Skeletal muscle tissue (tissue), 4 donors: ENCODE measurements around the gene FRY. TPM values are rescaled to one million over a fixed set of nuclear protein-coding genes. Genes with fewer than 3 reads are reported as not detected.

Experiments used
- H3K27ac ChIP-seq: one replicate; pipeline ENCODE4 v1.7.0; 2013; ENCODE audit warnings: mild to moderate bottlenecking, low read depth, low read length, inconsistent platforms
- H3K27me3 ChIP-seq, 3 donors: one replicate each; pipeline ENCODE4 v1.7.0; 2013; ENCODE audit warnings: low read length in 3 of 3; ENCODE audit not compliant: control insufficient read depth in 3 of 3, insufficient read depth in 3 of 3
- H3K36me3 ChIP-seq, 3 donors: one replicate each; pipeline ENCODE4 v1.7.0; 2013; ENCODE audit warnings: low read length in 3 of 3; ENCODE audit not compliant: control insufficient read depth in 3 of 3, insufficient read depth in 3 of 3
- H3K4me1 ChIP-seq, 3 donors: one replicate each; pipeline ENCODE4 v1.7.0; 2013; ENCODE audit warnings: low read length in 3 of 3, mild to moderate bottlenecking in 3 of 3; ENCODE audit not compliant: control insufficient read depth in 3 of 3, insufficient read depth in 3 of 3
- H3K4me3 ChIP-seq, 3 donors: one replicate each; pipeline ENCODE4 v1.7.0; 2013; ENCODE audit warnings: low read length in 3 of 3
- H3K9ac ChIP-seq, 3 donors: one replicate each; pipeline ENCODE4 v1.7.0; 2013; ENCODE audit warnings: low read length in 3 of 3, mild to moderate bottlenecking in 3 of 3, moderate library complexity in 2 of 3, low read depth in 1 of 3
- H3K9me3 ChIP-seq, 3 donors: one replicate each; pipeline ENCODE4 v1.7.0; 2013; ENCODE audit warnings: low read length in 3 of 3; ENCODE audit not compliant: control insufficient read depth in 3 of 3
- total RNA-seq: library from RNA; depleted of rRNA; stranded (reverse); fragments of >200 nt; gene quantifications from one replicate; pipeline ENCODE4 v1.2.3, GENCODE V29; 2014
- donor health status: Osteomylitis.

FRY gene
- total RNA-seq, 1 donor from 2014 or later: 59.0 TPM

GRCh38 chr13:32067149-32067961, 35.8 kb downstream of the FRY start:
- Histone ChIP-seq H3K9ac (no peak overlapping the region), H3K9me3 (no peaks in the 10 kb centered on the region), H3K4me3 (no peak overlapping the region), H3K4me1 (peaks cover 15 to 24% (median 15%) of the 10 kb centered on the region in 3 donors), H3K27ac (peak overlapping the region; percentile 39), H3K36me3 (no peaks in the 10 kb centered on the region), H3K27me3 (no peaks in the 10 kb centered on the region)

GRCh38 chr13:32068255-32068654, 36.7 kb downstream of the FRY start:
- no peak overlapping the region for H3K9ac ChIP-seq
- peak overlapping the region; percentile 39 for H3K27ac ChIP-seq
- no peaks in the 10 kb centered on the region for H3K9me3 ChIP-seq
- no peak overlapping the region for H3K4me3 ChIP-seq
- no peaks in the 10 kb centered on the region for H3K27me3 ChIP-seq
- no peaks in the 10 kb centered on the region for H3K36me3 ChIP-seq
- H3K4me1 ChIP-seq: peaks cover 15 to 24% (median 16%) of the 10 kb centered on the region in 3 donors

GRCh38 chr13:32073180-32073864, 41.7 kb downstream of the FRY start:
- no peak overlapping the region for H3K27ac ChIP-seq
- no peak overlapping the region for H3K9ac ChIP-seq
- H3K27me3 ChIP-seq: no peaks in the 10 kb centered on the region
- peaks cover 6 to 15% (median 7%) of the 10 kb centered on the region in 3 donors for H3K4me1 ChIP-seq
- H3K9me3 ChIP-seq: no peaks in the 10 kb centered on the region
- H3K36me3 ChIP-seq: no peaks in the 10 kb centered on the region
- H3K4me3 ChIP-seq: no peak overlapping the region

- H3K4me3 ChIP-seq: no peak overlapping the region
- peaks cover 9 to 21% (median 13%) of the 10 kb centered on the region in 3 donors for H3K4me1 ChIP-seq
- no peaks in the 10 kb centered on the region for H3K36me3 ChIP-seq
These were observed 43.7 kb downstream of the FRY start for GRCh38 chr13:32075170-32075851.

GRCh38 chr13:32079587-32079986, 48.0 kb downstream of the FRY start:
- no peaks in the 10 kb centered on the region for H3K9me3 ChIP-seq
- no peak overlapping the region for H3K4me3 ChIP-seq
- H3K9ac ChIP-seq: no peak overlapping the region
- H3K36me3 ChIP-seq: peaks cover 0 to 3% (median 0%) of the 10 kb centered on the region in 3 donors
- H3K4me1 ChIP-seq: peaks cover 7 to 18% (median 10%) of the 10 kb centered on the region in 3 donors
- no peak overlapping the region for H3K27ac ChIP-seq
- H3K27me3 ChIP-seq: no peaks in the 10 kb centered on the region

More at GRCh38 chr13:32075170-32075851, 43.7 kb downstream of the FRY start:
- Histone ChIP-seq H3K9ac (no peak overlapping the region), H3K27ac (no peak overlapping the region), H3K9me3 (no peaks in the 10 kb centered on the region), H3K27me3 (no peaks in the 10 kb centered on the region)

- peaks cover 0 to 3% (median under 1%) of the 10 kb centered on the region in 3 donors for H3K36me3 ChIP-seq
- H3K27me3 ChIP-seq: no peaks in the 10 kb centered on the region
- no peak overlapping the region for H3K4me3 ChIP-seq
- H3K9ac ChIP-seq: no peak overlapping the region
- no peaks in the 10 kb centered on the region for H3K9me3 ChIP-seq
- peaks cover 7 to 18% (median 10%) of the 10 kb centered on the region in 3 donors for H3K4me1 ChIP-seq
- H3K27ac ChIP-seq: no peak overlapping the region
These were observed 48.8 kb downstream of the FRY start for GRCh38 chr13:32080328-32080744.

- Histone ChIP-seq H3K36me3 (peaks cover 0 to 5% (median 3%) of the 10 kb centered on the region in 3 donors), H3K9ac (no peak overlapping the region), H3K27me3 (no peaks in the 10 kb centered on the region), H3K4me3 (no peak overlapping the region), H3K9me3 (no peaks in the 10 kb centered on the region), H3K27ac (no peak overlapping the region), H3K4me1 (peaks cover 7 to 23% (median 14%) of the 10 kb centered on the region in 3 donors)
These were observed 50.0 kb downstream of the FRY start for GRCh38 chr13:32081591-32081990.

- H3K4me1 ChIP-seq: peaks cover 8 to 18% (median 13%) of the 10 kb centered on the region in 3 donors
- H3K4me3 ChIP-seq: no peak overlapping the region
- H3K27ac ChIP-seq: no peak overlapping the region
- no peaks in the 10 kb centered on the region for H3K27me3 ChIP-seq
- peaks cover 0 to 5% (median 0%) of the 10 kb centered on the region in 3 donors for H3K36me3 ChIP-seq
- no peak overlapping the region for H3K9ac ChIP-seq
- no peaks in the 10 kb centered on the region for H3K9me3 ChIP-seq
These were observed 54.8 kb downstream of the FRY start for GRCh38 chr13:32086366-32086765.

GRCh38 chr13:32086791-32087441, 55.3 kb downstream of the FRY start:
- H3K4me3 ChIP-seq: no peak overlapping the region
- H3K36me3 ChIP-seq: peaks cover 0 to 5% (median 0%) of the 10 kb centered on the region in 3 donors
- H3K9ac ChIP-seq: no peak overlapping the region
- H3K9me3 ChIP-seq: no peaks in the 10 kb centered on the region
- peaks cover 8 to 18% (median 13%) of the 10 kb centered on the region in 3 donors for H3K4me1 ChIP-seq
- no peak overlapping the region for H3K27ac ChIP-seq
- H3K27me3 ChIP-seq: no peaks in the 10 kb centered on the region
